Thoracic aorta (tissue), 2 donors: ENCODE data around the gene TMEM39A. TPM values are rescaled to one million over a fixed set of nuclear protein-coding genes. Genes with fewer than 3 reads are reported as not detected.

Experiments
- ATAC-seq: fragments of 150-250 bp; one replicate; pipeline ENCODE4 v1.8.0; 2017; ENCODE audit warnings: low read depth; ENCODE audit not compliant: insufficient number of reproducible peaks, low FRiP score
- DNase-seq: peaks from one replicate; pipeline ENCODE4 v3.0.0-alpha.2; 2020; ENCODE audit warnings: low spot score
- H3K27ac ChIP-seq, 2 donors: fragments of 200-600 bp; sonication (generic); 1 replicate in 1 of 2; 2 replicates in 1 of 2; pipeline ENCODE4 v1.5.1; 2016; ENCODE audit warnings: mild to moderate bottlenecking in 2 of 2, moderate library complexity in 2 of 2
- H3K27me3 ChIP-seq: fragments of 200-600 bp; sonication (generic); replicated peaks from 2 replicates; pipeline ENCODE4 v1.6.0; 2016; ENCODE audit warnings: mild to moderate bottlenecking; ENCODE audit not compliant: insufficient read depth
- H3K36me3 ChIP-seq: fragments of 200-600 bp; sonication (generic); one replicate; pipeline ENCODE4 v1.5.1; 2016
- H3K4me1 ChIP-seq, 2 donors: fragments of 200-600 bp; sonication (generic); 1 replicate in 1 of 2; 2 replicates in 1 of 2; pipeline versions ENCODE4 v1.5.1 to v1.6.0; 2016; ENCODE audit warnings: low read depth in 2 of 2, mild to moderate bottlenecking in 1 of 2; ENCODE audit not compliant: control insufficient read depth in 1 of 2
- H3K4me3 ChIP-seq: fragments of 200-600 bp; sonication (generic); 2 replicates; pipeline ENCODE4 v1.5.1; 2016; ENCODE audit warnings: mild to moderate bottlenecking
- H3K9me3 ChIP-seq: fragments of 200-600 bp; sonication (generic); 2 replicates; pipeline ENCODE4 v1.5.1; 2016
- CTCF ChIP-seq: fragments of 200-600 bp; sonication (generic); IDR thresholded peaks from one replicate; pipeline ENCODE4 v1.5.1; 2019; ENCODE audit warnings: antibody characterized with exemption
- total RNA-seq, 2 donors: library from RNA; depleted of rRNA; stranded (reverse); fragments of >200 nt; gene quantifications; one replicate each; pipeline versions ENCODE4 v1.1.0 to v1.2.3, GENCODE V29; 2016

Gene TMEM39A
- total RNA-seq, 2 donors from 2014 or later, result 34.3 to 43.7 TPM

- no peaks in the 10 kb centered on the region for H3K9me3 ChIP-seq
- H3K27ac ChIP-seq, result no peak overlapping the region
- no peaks in the 10 kb centered on the region for H3K4me1 ChIP-seq
- H3K36me3 ChIP-seq, result peaks cover 10% of the 10 kb centered on the region
- no peak for DNase-seq
- ATAC-seq, result no peak
- H3K4me3 ChIP-seq, result no peak overlapping the region
- no peaks in the 10 kb centered on the region for H3K27me3 ChIP-seq
- no peak for TF ChIP-seq CTCF
These were observed 61.6 kb downstream of the TMEM39A start for GRCh38 chr3:119401503-119402440.

DNA sequence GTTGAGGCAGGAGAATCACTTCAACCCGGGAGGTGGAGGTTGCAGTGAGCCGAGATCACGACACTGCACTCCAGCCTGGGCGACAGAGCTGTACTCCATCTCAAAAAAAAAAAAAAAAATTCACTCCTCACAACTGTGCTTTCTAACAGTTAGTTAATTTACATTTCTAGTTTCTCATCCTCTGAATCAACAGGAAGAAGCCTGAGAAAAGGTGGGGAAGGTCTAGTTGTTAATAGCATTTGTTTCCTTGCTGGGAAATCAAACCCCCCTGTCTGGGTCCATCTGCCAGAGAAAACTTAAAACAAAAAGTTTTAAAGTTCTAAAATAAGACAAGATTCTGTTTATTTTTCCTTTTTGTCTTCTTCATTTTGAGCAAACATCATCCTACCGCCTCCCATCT lies 62.3 kb downstream of the TMEM39A start:
- TF ChIP-seq CTCF, result no peak
- no peaks in the 10 kb centered on the region for H3K27me3 ChIP-seq
- no peak overlapping the region for H3K4me3 ChIP-seq
- peaks cover 10% of the 10 kb centered on the region for H3K36me3 ChIP-seq
- H3K27ac ChIP-seq, result no peak overlapping the region
- H3K9me3 ChIP-seq, result no peaks in the 10 kb centered on the region
- no peak for DNase-seq
- no peaks in the 10 kb centered on the region for H3K4me1 ChIP-seq
- no peak for ATAC-seq

GRCh38 chr3:119400466-119400865 lies 62.9 kb downstream of the TMEM39A start:
- no peak for TF ChIP-seq CTCF
- H3K27me3 ChIP-seq, result no peaks in the 10 kb centered on the region
- DNase-seq (no peak), ATAC-seq (no peak)
- H3K27ac ChIP-seq, result no peak overlapping the region
- H3K9me3 ChIP-seq, result no peaks in the 10 kb centered on the region
- H3K4me1 ChIP-seq, result no peaks in the 10 kb centered on the region
- no peak overlapping the region for H3K4me3 ChIP-seq
- peaks cover 10% of the 10 kb centered on the region for H3K36me3 ChIP-seq

- Histone ChIP-seq H3K9me3 (no peaks in the 10 kb centered on the region), H3K4me1 (no peaks in the 10 kb centered on the region), H3K27me3 (no peaks in the 10 kb centered on the region), H3K27ac (no peak overlapping the region), H3K4me3 (no peak overlapping the region), H3K36me3 (peaks cover 17% of the 10 kb centered on the region)
- DNase-seq, result no peak
- TF ChIP-seq CTCF, result no peak
- no peak for ATAC-seq
These were observed 66.5 kb downstream of the TMEM39A start for GRCh38 chr3:119396870-119397269.

DNA sequence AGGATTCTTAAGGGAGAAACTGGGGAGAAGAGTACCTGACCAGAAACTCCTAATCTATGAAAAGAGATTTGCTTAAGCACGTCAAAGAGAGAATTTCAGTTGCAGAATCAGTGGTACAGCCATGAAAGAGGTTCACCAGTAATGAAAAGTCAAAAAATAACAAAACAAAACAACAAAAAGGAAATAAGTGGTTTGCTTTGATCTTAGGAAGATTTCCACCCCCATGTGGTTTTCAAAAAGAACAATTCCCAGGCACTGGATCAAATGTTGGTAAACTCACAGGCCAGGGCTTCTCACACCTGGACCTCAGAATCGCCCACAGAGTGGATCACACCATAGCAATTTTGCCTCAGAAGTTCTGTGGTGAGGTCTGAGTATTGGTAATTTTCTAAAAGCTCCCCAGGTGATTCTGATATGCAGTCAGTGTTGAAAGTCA lies 67.5 kb downstream of the TMEM39A start:
- Histone ChIP-seq H3K4me1 (no peaks in the 10 kb centered on the region), H3K9me3 (no peaks in the 10 kb centered on the region), H3K4me3 (no peak overlapping the region), H3K27ac (no peak overlapping the region), H3K27me3 (no peaks in the 10 kb centered on the region), H3K36me3 (peaks cover 23% of the 10 kb centered on the region)
- no peak for TF ChIP-seq CTCF
- ATAC-seq (no peak), DNase-seq (no peak)
